H1 (cell line): ENCODE data around the gene MIER2. TPM values are rescaled to one million over a fixed set of nuclear protein-coding genes. Genes with fewer than 3 reads are reported as not detected.
A peak's percentile ranks its signal among the peaks of the same experiment; 100 is the strongest.

Source experiments
- CTCF ChIA-PET: fragments of 300-600 bp; sonication (Branson Sonifier 250); formaldehyde crosslinking; loops from one replicate; lab custom pipeline; 2021; ENCODE audit not compliant: partially characterized antibody; lab: Charles Lee
- POLR2A ChIA-PET: fragments of 300-600 bp; sonication (Branson Sonifier 250); formaldehyde crosslinking; loops from one replicate; lab custom pipeline; 2021; ENCODE audit warnings: inconsistent platforms; ENCODE audit not compliant: partially characterized antibody; lab: Charles Lee
- DNase-seq, 2 experiments: peaks; one replicate each; pipeline versions ENCODE4 v3.0.0 to v3.0.0-alpha.2; 2010 to 2022; ENCODE audit warnings: low spot score in 2 of 2, low read depth in 1 of 2, mixed read lengths in 1 of 2
- FAIRE-seq: peaks from 2 replicates; lab custom pipeline; 2011; peaks lifted over from hg19 to GRCh38; lab: Jason Lieb, UNC
- H2AFZ ChIP-seq: 2 replicates; pipeline ENCODE4 v1.8.1; 2012; ENCODE audit warnings: low read length, inconsistent platforms
- H2AK5ac ChIP-seq: 2 replicates; pipeline ENCODE4 v1.6.1; 2013; ENCODE audit warnings: low read depth, low read length
- H2BK120ac ChIP-seq: replicated peaks from 2 replicates; pipeline ENCODE3; 2013; ENCODE audit warnings: low read depth, low read length, inconsistent platforms
- H2BK12ac ChIP-seq: 2 replicates; pipeline ENCODE4 v1.6.1; 2013; ENCODE audit warnings: low read depth, low read length
- H2BK15ac ChIP-seq: 2 replicates; pipeline ENCODE4 v1.6.1; 2013; ENCODE audit warnings: low read length
- H2BK20ac ChIP-seq: 2 replicates; pipeline ENCODE4 v1.6.1; 2013; ENCODE audit warnings: low read length
- H2BK5ac ChIP-seq: 2 replicates; pipeline ENCODE4 v1.6.1; 2013; ENCODE audit warnings: low read depth, low read length
- H3K14ac ChIP-seq: 2 replicates; pipeline ENCODE4 v1.6.1; 2013; ENCODE audit warnings: inconsistent platforms; ENCODE audit not compliant: insufficient read length
- H3K18ac ChIP-seq: 2 replicates; pipeline ENCODE4 v1.6.1; 2013; ENCODE audit warnings: low read length; ENCODE audit errors: extremely low read depth
- H3K23ac ChIP-seq: 2 replicates; pipeline ENCODE4 v1.6.1; 2013; ENCODE audit warnings: inconsistent platforms; ENCODE audit not compliant: insufficient read length
- H3K23me2 ChIP-seq: 2 replicates; pipeline ENCODE4 v1.6.1; 2013; ENCODE audit warnings: low read depth, low read length
- H3K27ac ChIP-seq: 2 replicates; pipeline ENCODE4 v1.6.1; 2011; ENCODE audit warnings: low read depth, low read length, inconsistent platforms
- H3K27me3 ChIP-seq, 4 experiments: replicated peaks in 1 of 4; 1 replicate in 1 of 4; 2 replicates in 3 of 4; pipeline versions ENCODE4 v1.6.1 to v1.8.1; 2011 to 2013; ENCODE audit warnings: low read length in 3 of 4, mild to moderate bottlenecking in 3 of 4, inconsistent platforms in 2 of 4, mixed read lengths in 2 of 4, moderate library complexity in 1 of 4; ENCODE audit not compliant: control insufficient read depth in 3 of 4, insufficient read depth in 3 of 4; ENCODE audit errors: extremely low read depth in 1 of 4
- H3K36me3 ChIP-seq, 4 experiments: 2 replicates each; pipeline versions ENCODE4 v1.6.1 to v1.8.1; 2011 to 2013; ENCODE audit warnings: mild to moderate bottlenecking in 4 of 4, low read length in 3 of 4, moderate library complexity in 2 of 4, control low read depth in 1 of 4, inconsistent platforms in 1 of 4; ENCODE audit not compliant: insufficient read depth in 4 of 4, control insufficient read depth in 2 of 4
- H3K4ac ChIP-seq: replicated peaks from 2 replicates; pipeline ENCODE3; 2013; ENCODE audit warnings: low read length, low read depth, mixed read lengths, inconsistent platforms; ENCODE audit not compliant: insufficient read length
- H3K4me1 ChIP-seq, 4 experiments: replicated peaks in 1 of 4; 1 replicate in 1 of 4; 2 replicates in 3 of 4; pipeline versions ENCODE4 v1.6.1 to v1.8.1; 2011 to 2013; ENCODE audit warnings: low read length in 3 of 4, inconsistent platforms in 2 of 4, mixed read lengths in 1 of 4; ENCODE audit not compliant: insufficient read depth in 4 of 4, control insufficient read depth in 3 of 4
- H3K4me2 ChIP-seq, 2 experiments: 2 replicates each; pipeline versions ENCODE4 v1.6.1 to v1.8.1; 2011 to 2013; ENCODE audit warnings: low read depth in 2 of 2, low read length in 2 of 2, control low read depth in 1 of 2, inconsistent platforms in 1 of 2, mild to moderate bottlenecking in 1 of 2; ENCODE audit not compliant: insufficient read depth in 1 of 2
- H3K4me3 ChIP-seq, 4 experiments: fragments of 200-600, 300-600 bp in 1 of 4; sonication (generic), shearing (Covaris generic), sonication (Bioruptor Twin) in 1 of 4; 2 replicates each; pipeline versions ENCODE4 v1.5.1 to v1.8.1; 2011 to 2016; ENCODE audit warnings: low read length in 4 of 4, low read depth in 3 of 4, control low read depth in 2 of 4, inconsistent platforms in 2 of 4, mild to moderate bottlenecking in 2 of 4, mixed read lengths in 1 of 4, moderate library complexity in 1 of 4; ENCODE audit not compliant: insufficient read depth in 2 of 4; ENCODE audit errors: extremely low read depth in 1 of 4
- H3K56ac ChIP-seq: replicated peaks from 2 replicates; pipeline ENCODE3; 2013; ENCODE audit warnings: low read depth, mild to moderate bottlenecking, mixed read lengths, low read length, inconsistent platforms; ENCODE audit not compliant: insufficient read length
- H3K79me1 ChIP-seq: 2 replicates; pipeline ENCODE4 v1.6.1; 2013; ENCODE audit warnings: low read depth, low read length, control low read depth
- H3K79me2 ChIP-seq, 2 experiments: 2 replicates each; pipeline versions ENCODE4 v1.6.1 to v1.8.1; 2012 to 2013; ENCODE audit warnings: low read length in 2 of 2, mild to moderate bottlenecking in 2 of 2, inconsistent platforms in 1 of 2; ENCODE audit not compliant: insufficient read depth in 2 of 2, control insufficient read depth in 1 of 2
- H3K9ac ChIP-seq, 4 experiments: replicated peaks in 1 of 4; 1 replicate in 1 of 4; 2 replicates in 3 of 4; pipeline versions ENCODE4 v1.6.1 to v1.8.1; 2011 to 2013; ENCODE audit warnings: low read depth in 3 of 4, low read length in 3 of 4, control low read depth in 2 of 4, mild to moderate bottlenecking in 2 of 4, moderate library complexity in 2 of 4, inconsistent platforms in 1 of 4; ENCODE audit errors: extremely low read depth in 1 of 4
- H3K9me3 ChIP-seq, 2 experiments: 2 replicates each; pipeline versions ENCODE4 v1.6.1 to v1.8.1; 2012 to 2013; ENCODE audit warnings: mild to moderate bottlenecking in 2 of 2, moderate library complexity in 2 of 2, control low read depth in 1 of 2, inconsistent platforms in 1 of 2, low read depth in 1 of 2, low read length in 1 of 2, mixed read lengths in 1 of 2; ENCODE audit not compliant: insufficient read depth in 2 of 2
- H4K20me1 ChIP-seq, 2 experiments: replicated peaks in 1 of 2; 2 replicates each; pipeline versions ENCODE3 to v1.8.1; 2011 to 2013; ENCODE audit warnings: inconsistent platforms in 2 of 2, low read length in 2 of 2, mild to moderate bottlenecking in 1 of 2; ENCODE audit not compliant: insufficient read depth in 2 of 2, control insufficient read depth in 1 of 2
- H4K5ac ChIP-seq: 2 replicates; pipeline ENCODE4 v1.6.1; 2013; ENCODE audit warnings: low read length, low read depth, mixed read lengths, inconsistent platforms; ENCODE audit not compliant: insufficient read length
- H4K8ac ChIP-seq: 2 replicates; pipeline ENCODE4 v1.8.0; 2013; ENCODE audit warnings: mild to moderate bottlenecking, moderate library complexity, low read length, inconsistent platforms; ENCODE audit not compliant: insufficient read depth; ENCODE audit errors: extremely low read depth
- H4K91ac ChIP-seq: replicated peaks from 2 replicates; pipeline ENCODE3; 2013; ENCODE audit warnings: low read length, mixed read lengths, inconsistent platforms; ENCODE audit not compliant: insufficient read length
- BACH1 ChIP-seq: IDR thresholded peaks from 2 replicates; pipeline ENCODE4 v1.6.1; 2012; ENCODE audit warnings: low read length, improper control_type of control experiment
- CBX8 ChIP-seq: fragments of 300-800, 300-1000 bp; sonication (generic); IDR thresholded peaks from 2 replicates; pipeline ENCODE4 v1.7.1; 2016; ENCODE audit warnings: low read depth, low read length, borderline replicate concordance
- CHD1 ChIP-seq: IDR thresholded peaks from 2 replicates; pipeline ENCODE4 v1.6.1; 2012; ENCODE audit warnings: low read depth, low read length, improper control_type of control experiment
- CREB1 ChIP-seq: IDR thresholded peaks from 2 replicates; pipeline ENCODE4 v1.6.1; 2012; ENCODE audit warnings: inconsistent platforms
- NANOG ChIP-seq: IDR thresholded peaks from 2 replicates; pipeline ENCODE4 v1.6.1; 2011; ENCODE audit warnings: low read length, low read depth, mild to moderate bottlenecking, inconsistent platforms; ENCODE audit not compliant: insufficient read depth, poor library complexity, severe bottlenecking
- SIX5 ChIP-seq: IDR thresholded peaks from 2 replicates; pipeline ENCODE4 v1.6.1; 2011; ENCODE audit warnings: mild to moderate bottlenecking, low read depth, low read length
- SP1 ChIP-seq: IDR thresholded peaks from 2 replicates; pipeline ENCODE4 v1.6.1; 2011; ENCODE audit warnings: low read depth, low read length
- SP2 ChIP-seq: IDR thresholded peaks from 2 replicates; pipeline ENCODE4 v1.6.1; 2012; ENCODE audit warnings: mild to moderate bottlenecking, low read length, inconsistent platforms
- TBP ChIP-seq: IDR thresholded peaks from 2 replicates; pipeline ENCODE4 v1.6.1; 2011; ENCODE audit warnings: low read depth, low read length, improper control_type of control experiment
- WGBS, 2 experiments: shearing (Covaris generic) in 1 of 2; methylation state at CpG; one replicate each; pipeline versions ENCODE4 v1.1.6 to v1.1.7; 2013 to 2015; ENCODE audit warnings: low lambda C conversion rate in 2 of 2, mixed read lengths in 2 of 2, inconsistent platforms in 1 of 2, low coverage in 1 of 2, missing lambda C conversion rate in 1 of 2; ENCODE audit not compliant: insufficient replicate concordance in 2 of 2, insufficient coverage in 1 of 2, insufficient read length in 1 of 2; ENCODE audit errors: extremely low coverage in 1 of 2, missing lambda C conversion rate in 1 of 2; 5-methylcytosine and 5-hydroxymethylcytosine counted together
- polyA plus RNA-seq, 7 experiments: library from polyadenylated mRNA; depleted of rRNA in 3 of 7; stranded (reverse) in 5 of 7; unstranded in 2 of 7; fragments of >200 nt in 5 of 7; fragments of 200-250 nt in 2 of 7; gene quantifications; 1 replicate in 5 of 7; 2 replicates in 1 of 7; 4 replicates in 1 of 7; pipeline versions ENCODE4 v1.2.1 to v1.2.3, GENCODE V29; 2011 to 2013; ENCODE audit warnings: missing spikeins in 2 of 7, mixed read lengths in 2 of 7
- total RNA-seq: library from RNA; stranded (reverse); fragmentation: NEBNext Ultra II Directional; extraction: Animal tissue kit (Norgen Biotek cat#: 25700); gene quantifications from 2 replicates; pipeline ENCODE4 v1.2.1, GENCODE V29; 2021
- TF ChIP-seq, protein P1 (sequence below): IDR thresholded peaks from 2 replicates; pipeline ENCODE4 v1.6.1; 2012; ENCODE audit warnings: low read length, inconsistent platforms

MIER2 gene
- total and polyA plus RNA-seq, 2 of the 8 experiments (the other 6 are each of a cell fraction or from before 2014, with no cell fraction given): 30.3 to 48.3 TPM

DNA sequence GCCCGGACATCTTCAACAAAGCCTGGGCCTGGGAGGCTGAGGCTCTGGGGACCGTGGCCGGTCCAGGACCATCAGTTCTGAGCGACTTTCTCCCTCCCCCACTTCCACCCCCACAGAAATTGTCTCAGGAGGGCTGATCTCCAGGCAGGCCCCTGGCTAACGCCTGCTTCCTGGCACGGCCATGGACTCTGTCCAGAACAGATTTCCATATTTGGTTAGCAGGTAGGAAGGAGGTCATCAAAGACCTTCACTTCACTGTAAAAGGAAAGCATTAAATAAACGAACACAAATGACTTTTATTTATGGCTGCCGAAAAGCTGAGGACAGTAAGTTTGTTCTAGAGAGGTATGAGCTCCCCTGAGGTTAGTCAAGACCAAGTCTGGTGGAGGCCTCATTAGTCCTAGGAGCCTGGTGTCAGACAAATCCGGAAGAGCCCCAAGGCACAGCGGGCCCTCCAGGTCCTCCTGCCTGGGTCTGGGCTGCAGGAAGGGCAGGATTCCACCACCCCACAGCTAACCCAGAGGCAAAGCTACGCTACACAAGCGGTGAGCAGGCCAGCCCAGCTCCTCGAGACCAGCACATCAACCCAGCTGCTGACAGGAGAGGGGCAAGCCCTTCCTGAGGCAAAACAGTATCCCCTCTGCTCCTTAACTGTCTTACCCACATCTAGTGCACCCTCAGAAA lies 48.8 kb downstream of the MIER2 start:
- Histone ChIP-seq H4K91ac (no peak overlapping the region), H3K4me3 (no peak overlapping the region), H2AFZ (no peak overlapping the region), H3K36me3 (no peaks in the 10 kb centered on the region), H3K4me2 (no peak overlapping the region; a peak in 1 of 4 replicates), H3K9me3 (peaks cover 0 to 13% of the 10 kb centered on the region in 2 experiments; a peak in 1 of 4 replicates), H3K4ac (no peak overlapping the region), H2BK15ac (peak overlapping the region; percentile 92; the same call in 1 of the 2 replicates), H4K5ac (no peak overlapping the region), H3K27me3 (peaks cover 0 to 16% (median 8%) of the 10 kb centered on the region in 4 experiments; a peak in 3 of 7 replicates), H3K23ac (no peak overlapping the region), H2BK120ac (no peak overlapping the region), H3K23me2 (no peaks in the 10 kb centered on the region; the same call in 1 of the 2 replicates), H3K18ac (no peak overlapping the region), H2BK5ac (no peak overlapping the region), H3K14ac (no peak overlapping the region), H4K8ac (no peak overlapping the region), H2BK12ac (no peak overlapping the region), H3K9ac (no peak overlapping the region), H3K4me1 (peaks cover 0 to 8% (median 7%) of the 10 kb centered on the region in 4 experiments; a peak in 6 of 7 replicates), H3K79me1 (no peaks in the 10 kb centered on the region), H3K56ac (no peak overlapping the region), H2BK20ac (no peak overlapping the region), H3K27ac (no peak overlapping the region), H3K79me2 (no peaks in the 10 kb centered on the region), H4K20me1 (no peaks in the 10 kb centered on the region), H2AK5ac (no peak overlapping the region)
- FAIRE-seq (no peak), DNase-seq (no peak)
- POLR2A ChIA-PET: interaction anchor here (1.1 to 5.6 kb wide), 7 partner anchors 10 to 46 kb away, joined by 3 to 38 read pairs (median 5); no protein-coding TSS in a partner anchor
- 71% methylated on average over 12 of the region's 13 CpGs; no CpG with 5 or more reads in 1 of the 2 experiments for WGBS, 2 experiments
- CTCF ChIA-PET: interaction anchor here (0.8 to 2.5 kb wide), 12 partner anchors 10 to 202 kb away, joined by 3 to 9 read pairs (median 4); no protein-coding TSS in a partner anchor
- TF ChIP-seq NANOG (no peak), CBX8 (no peak), CHD1 (no peak), SP1 (no peak), SP2 (no peak), BACH1 (no peak), CREB1 (no peak), TBP (no peak), SIX5 (no peak)
- TF ChIP-seq, protein P1, sequence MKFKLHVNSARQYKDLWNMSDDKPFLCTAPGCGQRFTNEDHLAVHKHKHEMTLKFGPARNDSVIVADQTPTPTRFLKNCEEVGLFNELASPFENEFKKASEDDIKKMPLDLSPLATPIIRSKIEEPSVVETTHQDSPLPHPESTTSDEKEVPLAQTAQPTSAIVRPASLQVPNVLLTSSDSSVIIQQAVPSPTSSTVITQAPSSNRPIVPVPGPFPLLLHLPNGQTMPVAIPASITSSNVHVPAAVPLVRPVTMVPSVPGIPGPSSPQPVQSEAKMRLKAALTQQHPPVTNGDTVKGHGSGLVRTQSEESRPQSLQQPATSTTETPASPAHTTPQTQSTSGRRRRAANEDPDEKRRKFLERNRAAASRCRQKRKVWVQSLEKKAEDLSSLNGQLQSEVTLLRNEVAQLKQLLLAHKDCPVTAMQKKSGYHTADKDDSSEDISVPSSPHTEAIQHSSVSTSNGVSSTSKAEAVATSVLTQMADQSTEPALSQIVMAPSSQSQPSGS: no peak
